A549 (cell line): ENCODE measurements around the gene C19orf25. TPM values are rescaled to one million over a fixed set of nuclear protein-coding genes. Genes with fewer than 3 reads are reported as not detected.

Experiments
- ATAC-seq, 2 experiments: fragments of 200-7000 bp in 1 of 2; fragments of >200 bp in 1 of 2; cut with Nextera tagmentation in 1 of 2; cut with Tn5 transposase in 1 of 2; 3 replicates each; pipeline versions ENCODE4 v1.8.0 to v1.9.1; 2018 to 2020; ENCODE audit warnings: mild to moderate bottlenecking in 1 of 2, moderate library complexity in 1 of 2
- CTCF ChIA-PET: fragments of 300-600 bp; sonication (Branson Sonifier 250); formaldehyde crosslinking; extraction: SDS; loops from one replicate; lab custom pipeline; 2021; ENCODE audit warnings: antibody characterized with exemption, inconsistent platforms; lab: Yijun Ruan, JAX
- POLR2A ChIA-PET: fragments of 350-600 bp; formaldehyde crosslinking; extraction: SDS; loops from one replicate; lab custom pipeline; 2021; ENCODE audit warnings: antibody characterized with exemption, inconsistent platforms; lab: Yijun Ruan, JAX
- DNase-seq, 2 experiments: peaks; one replicate each; pipeline versions ENCODE4 v3.0.0 to v3.0.0-alpha.2; 2011 to 2016; ENCODE audit warnings: low read depth in 1 of 2, low spot score in 1 of 2
- FAIRE-seq: peaks from 2 replicates; lab custom pipeline; 2011; peaks lifted over from hg19 to GRCh38; lab: Jason Lieb, UNC
- H3K27ac ChIP-seq, 2 experiments: fragments of >200 bp; sonication (Bioruptor Twin); formaldehyde crosslinking; 3 replicates each; pipeline ENCODE4 v1.5.1; 2016 to 2017
- H3K4me1 ChIP-seq: fragments of >200 bp; sonication (Bioruptor Twin); formaldehyde crosslinking; 3 replicates; pipeline ENCODE4 v1.6.1; 2016
- H3K4me2 ChIP-seq: fragments of >200 bp; sonication (Bioruptor Twin); formaldehyde crosslinking; 3 replicates; pipeline ENCODE4 v1.6.1; 2016
- H3K4me3 ChIP-seq: fragments of >200 bp; sonication (Bioruptor Twin); formaldehyde crosslinking; 3 replicates; pipeline ENCODE4 v1.5.1; 2016
- H3K9me3 ChIP-seq: fragments of >200 bp; sonication (Bioruptor Twin); formaldehyde crosslinking; 3 replicates; pipeline ENCODE4 v1.6.1; 2016
- ATOH8 ChIP-seq: fragments of 250-450 bp; sonication (Bioruptor Pico); IDR thresholded peaks from 2 replicates; pipeline ENCODE4 v1.5.0; 2020; ENCODE audit warnings: low read depth, mild to moderate bottlenecking, moderate library complexity
- BCL3 ChIP-seq: fragments of >200 bp; sonication (Bioruptor Twin); formaldehyde crosslinking; IDR thresholded peaks from 3 replicates; pipeline ENCODE4 v1.6.1; 2016
- CBX2 ChIP-seq: fragments of 200-600 bp; sonication (generic); IDR thresholded peaks from 2 replicates; pipeline ENCODE4 v1.6.1; 2016; ENCODE audit warnings: low read depth, mild to moderate bottlenecking, borderline replicate concordance
- CBX8 ChIP-seq: fragments of 200-600 bp; sonication (generic); IDR thresholded peaks from 2 replicates; pipeline ENCODE4 v1.6.1; 2016
- CHD2 ChIP-seq: fragments of 150-350 bp; IDR thresholded peaks from 2 replicates; pipeline ENCODE4 v1.6.1; 2014; ENCODE audit warnings: low read length; ENCODE audit not compliant: partially characterized antibody
- ELK1 ChIP-seq: fragments of 150-350 bp; IDR thresholded peaks from 2 replicates; pipeline ENCODE4 v1.6.1; 2014; ENCODE audit warnings: low read depth, mild to moderate bottlenecking, low read length
- ESRRA ChIP-seq: fragments of 150-350 bp; IDR thresholded peaks from 2 replicates; pipeline ENCODE4 v1.6.1; 2014; ENCODE audit warnings: mild to moderate bottlenecking, low read length, borderline replicate concordance
- HDAC2 ChIP-seq: fragments of 200-600 bp; sonication (generic); IDR thresholded peaks from 2 replicates; pipeline ENCODE4 v1.6.1; 2016
- JUNB ChIP-seq: fragments of >200 bp; sonication (Bioruptor Twin); formaldehyde crosslinking; IDR thresholded peaks from 2 replicates; pipeline ENCODE4 v1.6.1; 2016
- MAFK ChIP-seq: fragments of 450-650 bp; IDR thresholded peaks from 2 replicates; pipeline ENCODE4 v1.6.1; 2014; ENCODE audit not compliant: partially characterized antibody
- MAX ChIP-seq: IDR thresholded peaks from 2 replicates; pipeline ENCODE4 v1.6.1; 2012
- MYC ChIP-seq: IDR thresholded peaks from 2 replicates; pipeline ENCODE4 v1.6.1; 2012; ENCODE audit warnings: mild to moderate bottlenecking, inconsistent platforms, low read length, improper control_type of control experiment, borderline replicate concordance
- PBX3 ChIP-seq: IDR thresholded peaks from 2 replicates; pipeline ENCODE4 v1.6.1; 2012
- RARB ChIP-seq: fragments of 250-450 bp; sonication (Bioruptor Pico); IDR thresholded peaks from 2 replicates; pipeline ENCODE4 v1.8.0; 2021; ENCODE audit warnings: mild to moderate bottlenecking, moderate library complexity
- RCOR1 ChIP-seq: fragments of 150-350 bp; IDR thresholded peaks from 2 replicates; pipeline ENCODE4 v1.6.1; 2014; ENCODE audit warnings: antibody characterized with exemption, low read length, low read depth
- TP53 ChIP-seq: fragments of 250-450 bp; sonication (Bioruptor Pico); IDR thresholded peaks from 2 replicates; pipeline ENCODE4 v1.5.0; 2021; ENCODE audit warnings: mild to moderate bottlenecking, moderate library complexity
- ZNF302 ChIP-seq: fragments of 250-450 bp; sonication (Bioruptor Pico); IDR thresholded peaks from 2 replicates; pipeline ENCODE4 v1.9.0; 2021; ENCODE audit warnings: inconsistent platforms, mild to moderate bottlenecking, moderate library complexity
- WGBS: methylation state at CpG from one replicate; pipeline ENCODE4 v1.1.6; 2017; ENCODE audit errors: missing lambda C conversion rate; 5-methylcytosine and 5-hydroxymethylcytosine counted together
- polyA plus RNA-seq, 4 experiments: library from polyadenylated mRNA; depleted of rRNA in 3 of 4; stranded (reverse); fragments of >200 nt; fragmentation: RNase III in 1 of 4; extraction: RNeasy Plus Mini Kit Qiagen cat#74134 plus additional on column Dnase treatment in 1 of 4; gene quantifications; 2 replicates in 3 of 4; 3 replicates in 1 of 4; pipeline ENCODE4 v1.2.3, GENCODE V29; 2011 to 2017

The C19orf25 gene
- polyA plus RNA-seq, 2 of the 4 experiments (the other 2 are of a cell fraction), result 8.2 to 20.7 TPM

GRCh38 chr19:1483979-1484428 is 5.0 kb upstream of the C19orf25 start:
- H3K4me3 ChIP-seq, result no peak overlapping the region
- no peak overlapping the region for H3K4me2 ChIP-seq
- DNase-seq, result no peak
- TF ChIP-seq MYC (no peak), ESRRA (no peak), JUNB (no peak), HDAC2 (no peak), CBX8 (no peak), CHD2 (no peak)
- no peak for FAIRE-seq
- no peak overlapping the region for H3K27ac ChIP-seq
- ATAC-seq, result no peak
- ChIA-PET CTCF (no interaction called here), POLR2A (no interaction called here)
- H3K4me1 ChIP-seq, result 0 out of 3 replicates have a peak, but pooled peaks cover 4% of the 10 kb centered on the region
- H3K9me3 ChIP-seq, result no peaks in the 10 kb centered on the region
- 75% methylated on average over 5 of the region's 23 CpGs for WGBS

GRCh38 chr19:1483131-1483978 is 4.3 kb upstream of the C19orf25 start:
- Histone ChIP-seq H3K9me3 (no peaks in the 10 kb centered on the region), H3K4me2 (no peak overlapping the region), H3K4me3 (no peak overlapping the region), H3K4me1 (0 out of 3 replicates have a peak, but pooled peaks cover 4% of the 10 kb centered on the region), H3K27ac (no peak overlapping the region)
- TF ChIP-seq CBX2 (no peak), ESRRA (no peak), ATOH8 (no peak), JUNB (no peak), MAX (no peak), RCOR1 (no peak)
- DNase-seq (no peak), ATAC-seq (no peak), FAIRE-seq (no peak)
- POLR2A ChIA-PET, result no interaction called here
- 97% methylated on average over 6 of the region's 77 CpGs for WGBS
- CTCF ChIA-PET, result no interaction called here

GRCh38 chr19:1482361-1483130 is 3.5 kb upstream of the C19orf25 start:
- H3K4me2 ChIP-seq, result no peak overlapping the region
- H3K9me3 ChIP-seq, result no peaks in the 10 kb centered on the region
- H3K4me1 ChIP-seq, result peaks cover 10% of the 10 kb centered on the region; the same call in 2 of the 3 replicates
- FAIRE-seq (no peak), ATAC-seq (no peak), DNase-seq (no peak)
- CTCF ChIA-PET, result no interaction called here
- no peak overlapping the region for H3K4me3 ChIP-seq
- no peak for TF ChIP-seq BCL3
- TF ChIP-seq ESRRA, result no peak
- no peak for TF ChIP-seq ZNF302
- no peak for TF ChIP-seq RARB (CRISPR knock-in tag)
- TF ChIP-seq ELK1, result no peak
- no peak for TF ChIP-seq CBX2
- no peak for TF ChIP-seq MAFK
- no peak for TF ChIP-seq CHD2
- no peak for TF ChIP-seq TP53
- no peak for TF ChIP-seq PBX3
- POLR2A ChIA-PET, result no interaction called here
- H3K27ac ChIP-seq, result no peak overlapping the region
- WGBS, result 82% methylated on average over 8 of the region's 37 CpGs
